ENCODE results near the gene DARS1.

The DARS1 gene

GRCh38 chr2:136013955-136014354 is 28.5 kb upstream of the DARS1 start:
- Histone ChIP-seq H3K23ac (ENCODE audit: low read depth, low read length, poor library complexity) (no peak overlapping the region), H3K18ac (ENCODE audit: low read length) (no peak overlapping the region), H3K27me3 (ENCODE audit: control insufficient read depth in 3 of 3, insufficient read depth in 3 of 3, low read depth in 1 of 3, low read length in 3 of 3) (no peaks in the 10 kb centered on the region), H3K79me1 (ENCODE audit: low read depth, low read length) (no peaks in the 10 kb centered on the region), H3K9me3 (replicated peaks in 1 of 2; ENCODE audit: control insufficient read depth in 2 of 2, insufficient read depth in 1 of 2, low read depth in 1 of 2, low read length in 2 of 2) (no peaks in the 10 kb centered on the region), H3K14ac (ENCODE audit: low read length) (no peak overlapping the region), H2BK12ac (ENCODE audit: low read length) (no peak overlapping the region), H2AFZ (ENCODE audit: low read length) (peak overlapping the region; percentile 50), H2BK5ac (ENCODE audit: low read length) (no peak overlapping the region), H3K4me3 (ENCODE audit: low read length in 2 of 2) (no peak overlapping the region), H3K27ac (replicated peaks; ENCODE audit: low read length) (no peak overlapping the region), H2BK15ac (ENCODE audit: low read length) (no peak overlapping the region), H3K4me1 (ENCODE audit: control insufficient read depth in 2 of 2, insufficient read depth in 1 of 2, low read depth in 1 of 2, low read length in 2 of 2) (peaks cover 3 to 8% of the 10 kb centered on the region in 2 donors), H4K91ac (ENCODE audit: low read depth, low read length, poor library complexity) (no peak overlapping the region), H3K36me3 (replicated peaks in 1 of 2; ENCODE audit: control insufficient read depth in 2 of 2, insufficient read depth in 2 of 2, low read length in 2 of 2) (no peaks in the 10 kb centered on the region), H2BK120ac (ENCODE audit: low read depth, low read length) (no peak overlapping the region), H3K4me2 (ENCODE audit: insufficient read depth, low read length, poor library complexity, severe bottlenecking) (no peak overlapping the region), H4K8ac (ENCODE audit: low read depth, low read length) (no peak overlapping the region), H3K4ac (ENCODE audit: low read length) (no peak overlapping the region), H3K9ac (ENCODE audit: low read depth, low read length, poor library complexity) (no peak overlapping the region), H2AK5ac (ENCODE audit: low read depth, low read length) (no peak overlapping the region)
- no CpG with 5 or more reads among the region's 4 CpGs for WGBS, 2 donors (ENCODE audit: extremely low coverage in 2 of 2, insufficient read length in 2 of 2, insufficient replicate concordance in 1 of 2)
- no peak for DNase-seq (ENCODE audit: low spot score)

- Histone ChIP-seq H3K27me3 (ENCODE audit: control insufficient read depth in 3 of 3, insufficient read depth in 3 of 3, low read depth in 1 of 3, low read length in 3 of 3) (no peaks in the 10 kb centered on the region), H4K8ac (ENCODE audit: low read depth, low read length) (no peak overlapping the region), H2BK12ac (ENCODE audit: low read length) (no peak overlapping the region), H3K18ac (ENCODE audit: low read length) (no peak overlapping the region), H3K36me3 (replicated peaks in 1 of 2; ENCODE audit: control insufficient read depth in 2 of 2, insufficient read depth in 2 of 2, low read length in 2 of 2) (no peaks in the 10 kb centered on the region), H3K79me1 (ENCODE audit: low read depth, low read length) (no peaks in the 10 kb centered on the region), H2BK5ac (ENCODE audit: low read length) (no peak overlapping the region), H3K14ac (ENCODE audit: low read length) (no peak overlapping the region), H4K91ac (ENCODE audit: low read depth, low read length, poor library complexity) (no peak overlapping the region), H2BK120ac (ENCODE audit: low read depth, low read length) (no peak overlapping the region), H2AK5ac (ENCODE audit: low read depth, low read length) (no peak overlapping the region), H3K9ac (ENCODE audit: low read depth, low read length, poor library complexity) (no peak overlapping the region), H3K4me2 (ENCODE audit: insufficient read depth, low read length, poor library complexity, severe bottlenecking) (no peak overlapping the region), H2BK15ac (ENCODE audit: low read length) (no peak overlapping the region), H3K23ac (ENCODE audit: low read depth, low read length, poor library complexity) (no peak overlapping the region), H3K27ac (replicated peaks; ENCODE audit: low read length) (no peak overlapping the region), H3K4me3 (ENCODE audit: low read length in 2 of 2) (no peak overlapping the region), H2AFZ (ENCODE audit: low read length) (no peak overlapping the region), H3K4ac (ENCODE audit: low read length) (peak overlapping the region; percentile 29), H3K9me3 (replicated peaks in 1 of 2; ENCODE audit: control insufficient read depth in 2 of 2, insufficient read depth in 1 of 2, low read depth in 1 of 2, low read length in 2 of 2) (no peaks in the 10 kb centered on the region), H3K4me1 (ENCODE audit: control insufficient read depth in 2 of 2, insufficient read depth in 1 of 2, low read depth in 1 of 2, low read length in 2 of 2) (peaks cover 3 to 8% of the 10 kb centered on the region in 2 donors)
- no CpG with 5 or more reads among the region's 3 CpGs for WGBS, 2 donors (ENCODE audit: extremely low coverage in 2 of 2, insufficient read length in 2 of 2, insufficient replicate concordance in 1 of 2)
- no peak for DNase-seq (ENCODE audit: low spot score)
These were observed 27.8 kb upstream of the DARS1 start for GRCh38 chr2:136013136-136013685.

- no peak overlapping the region for H2BK120ac ChIP-seq (ENCODE audit: low read depth, low read length)
- no peak overlapping the region for H4K8ac ChIP-seq (ENCODE audit: low read depth, low read length)
- peaks cover 3 to 8% of the 10 kb centered on the region in 2 donors for H3K4me1 ChIP-seq (ENCODE audit: control insufficient read depth in 2 of 2, insufficient read depth in 1 of 2, low read depth in 1 of 2, low read length in 2 of 2)
- H3K79me1 ChIP-seq (ENCODE audit: low read depth, low read length), result no peaks in the 10 kb centered on the region
- H3K14ac ChIP-seq (ENCODE audit: low read length), result no peak overlapping the region
- H2AK5ac ChIP-seq (ENCODE audit: low read depth, low read length), result no peak overlapping the region
- H3K9me3 ChIP-seq (replicated peaks in 1 of 2; ENCODE audit: control insufficient read depth in 2 of 2, insufficient read depth in 1 of 2, low read depth in 1 of 2, low read length in 2 of 2), result no peaks in the 10 kb centered on the region
- no peak for DNase-seq (ENCODE audit: low spot score)
- no CpG with 5 or more reads among the region's 2 CpGs for WGBS, 2 donors (ENCODE audit: extremely low coverage in 2 of 2, insufficient read length in 2 of 2, insufficient replicate concordance in 1 of 2)
- H2BK5ac ChIP-seq (ENCODE audit: low read length), result no peak overlapping the region
- H3K23ac ChIP-seq (ENCODE audit: low read depth, low read length, poor library complexity), result no peak overlapping the region
- H3K4me2 ChIP-seq (ENCODE audit: insufficient read depth, low read length, poor library complexity, severe bottlenecking), result no peak overlapping the region
- H2AFZ ChIP-seq (ENCODE audit: low read length), result no peak overlapping the region
- H2BK15ac ChIP-seq (ENCODE audit: low read length), result no peak overlapping the region
- H3K27ac ChIP-seq (replicated peaks; ENCODE audit: low read length), result no peak overlapping the region
- no peaks in the 10 kb centered on the region for H3K27me3 ChIP-seq (ENCODE audit: control insufficient read depth in 3 of 3, insufficient read depth in 3 of 3, low read depth in 1 of 3, low read length in 3 of 3)
- H3K4ac ChIP-seq (ENCODE audit: low read length), result no peak overlapping the region
- no peak overlapping the region for H4K91ac ChIP-seq (ENCODE audit: low read depth, low read length, poor library complexity)
- H3K9ac ChIP-seq (ENCODE audit: low read depth, low read length, poor library complexity), result no peak overlapping the region
- H3K36me3 ChIP-seq (replicated peaks in 1 of 2; ENCODE audit: control insufficient read depth in 2 of 2, insufficient read depth in 2 of 2, low read length in 2 of 2), result no peaks in the 10 kb centered on the region
- no peak overlapping the region for H3K18ac ChIP-seq (ENCODE audit: low read length)
- H2BK12ac ChIP-seq (ENCODE audit: low read length), result no peak overlapping the region
- H3K4me3 ChIP-seq (ENCODE audit: low read length in 2 of 2), result no peak overlapping the region
These were observed 26.9 kb upstream of the DARS1 start for GRCh38 chr2:136012315-136012714.

GRCh38 chr2:136010126-136010525 is 24.7 kb upstream of the DARS1 start:
- Histone ChIP-seq H2AK5ac (ENCODE audit: low read depth, low read length) (no peak overlapping the region), H2BK12ac (ENCODE audit: low read length) (no peak overlapping the region), H4K8ac (ENCODE audit: low read depth, low read length) (no peak overlapping the region), H3K9ac (ENCODE audit: low read depth, low read length, poor library complexity) (no peak overlapping the region), H3K79me1 (ENCODE audit: low read depth, low read length) (no peaks in the 10 kb centered on the region), H3K27ac (replicated peaks; ENCODE audit: low read length) (no peak overlapping the region), H3K4ac (ENCODE audit: low read length) (no peak overlapping the region), H3K9me3 (replicated peaks in 1 of 2; ENCODE audit: control insufficient read depth in 2 of 2, insufficient read depth in 1 of 2, low read depth in 1 of 2, low read length in 2 of 2) (no peaks in the 10 kb centered on the region), H3K4me1 (ENCODE audit: control insufficient read depth in 2 of 2, insufficient read depth in 1 of 2, low read depth in 1 of 2, low read length in 2 of 2) (peaks cover 5 to 8% of the 10 kb centered on the region in 2 donors), H3K4me2 (ENCODE audit: insufficient read depth, low read length, poor library complexity, severe bottlenecking) (no peak overlapping the region), H2BK15ac (ENCODE audit: low read length) (no peak overlapping the region), H3K14ac (ENCODE audit: low read length) (no peak overlapping the region), H3K23ac (ENCODE audit: low read depth, low read length, poor library complexity) (no peak overlapping the region), H3K18ac (ENCODE audit: low read length) (no peak overlapping the region), H3K4me3 (ENCODE audit: low read length in 2 of 2) (no peak overlapping the region), H3K27me3 (ENCODE audit: control insufficient read depth in 3 of 3, insufficient read depth in 3 of 3, low read depth in 1 of 3, low read length in 3 of 3) (no peaks in the 10 kb centered on the region), H4K91ac (ENCODE audit: low read depth, low read length, poor library complexity) (no peak overlapping the region), H2BK120ac (ENCODE audit: low read depth, low read length) (no peak overlapping the region), H3K36me3 (replicated peaks in 1 of 2; ENCODE audit: control insufficient read depth in 2 of 2, insufficient read depth in 2 of 2, low read length in 2 of 2) (no peaks in the 10 kb centered on the region), H2BK5ac (ENCODE audit: low read length) (no peak overlapping the region), H2AFZ (ENCODE audit: low read length) (no peak overlapping the region)
- DNase-seq (ENCODE audit: low spot score), result no peak
- no CpG with 5 or more reads among the region's 2 CpGs for WGBS, 2 donors (ENCODE audit: extremely low coverage in 2 of 2, insufficient read length in 2 of 2, insufficient replicate concordance in 1 of 2)

Data from neuronal stem cell (in vitro differentiated cells).